ENCODE data around the gene DOCK9. TPM values are rescaled to one million over a fixed set of nuclear protein-coding genes. Genes with fewer than 3 reads are reported as not detected.

DOCK9 gene
- total RNA-seq, 1 experiment from 2014 or later, result 36.6 TPM

- TF ChIP-seq CTCF (IDR thresholded peaks at IDR 0.05) (no peak), NFATC4 (CRISPR knock-in tag; IDR thresholded peaks at IDR 0.05) (no peak), ZNF121 (CRISPR knock-in tag; IDR thresholded peaks at IDR 0.05) (no peak)
Observed at GRCh38 chr13:98965325-98965724, 12.5 kb downstream of the DOCK9 start (continued).

- TF ChIP-seq GRHL2 (CRISPR knock-in tag; IDR thresholded peaks at IDR 0.05; ENCODE audit: insufficient replicate concordance, severe bottlenecking) (no peak), ZNF121 (CRISPR knock-in tag; IDR thresholded peaks at IDR 0.05) (no peak), NFYB (CRISPR knock-in tag; conservative IDR thresholded peaks at IDR 0.05; ENCODE audit: low read depth) (no peak), ZNF317 (CRISPR knock-in tag; IDR thresholded peaks at IDR 0.05; ENCODE audit: borderline replicate concordance, low read depth) (no peak), ARID4B (CRISPR knock-in tag; IDR thresholded peaks at IDR 0.05; ENCODE audit: borderline replicate concordance) (no peak), NR2C2 (CRISPR knock-in tag; IDR thresholded peaks at IDR 0.05) (no peak), ZNF263 (CRISPR knock-in tag; IDR thresholded peaks at IDR 0.05; ENCODE audit: low read depth) (no peak), ERG (CRISPR knock-in tag; IDR thresholded peaks at IDR 0.05) (no peak), ZNF396 (CRISPR knock-in tag; IDR thresholded peaks at IDR 0.05; ENCODE audit: borderline replicate concordance) (no peak), RELA (CRISPR knock-in tag; IDR thresholded peaks at IDR 0.05; ENCODE audit: borderline replicate concordance) (no peak), SMAD4 (CRISPR knock-in tag; IDR thresholded peaks at IDR 0.05) (no peak), ATF1 (CRISPR knock-in tag; IDR thresholded peaks at IDR 0.05) (no peak), NR1H2 (CRISPR knock-in tag; IDR thresholded peaks at IDR 0.05) (no peak), ZNF232 (CRISPR knock-in tag; IDR thresholded peaks at IDR 0.05) (no peak), ZSCAN18 (CRISPR knock-in tag; IDR thresholded peaks at IDR 0.05) (no peak), STAT6 (CRISPR knock-in tag; conservative IDR thresholded peaks at IDR 0.05; ENCODE audit: low read depth) (no peak)
- ChIA-PET CTCF (no interaction called here), POLR2A (no interaction called here)
- Mint-ChIP-seq H3K27ac (no peak overlapping the region), H3K4me1 (peaks cover 11% of the 10 kb centered on the region), H3K4me3 (no peak overlapping the region), H3K36me3 (no peaks in the 10 kb centered on the region), H3K9me3 (peaks cover 5% of the 10 kb centered on the region; the same call in 1 of the 2 replicates), H3K27me3 (ENCODE audit: low read depth) (no peaks in the 10 kb centered on the region; the same call in 1 of the 2 replicates)
- DNase-seq (ENCODE audit: low spot score) (no peak), ATAC-seq (no peak)
Observed at GRCh38 chr13:98963917-98964316, 13.9 kb downstream of the DOCK9 start.

Measured in WTC11 (cell line).